Neuron (in vitro differentiated cells): ENCODE data around the gene SHISAL1.

Experiments used
- H2AFZ ChIP-seq: one replicate; pipeline ENCODE4 v1.6.1; 2013; ENCODE audit warnings: low read depth, mild to moderate bottlenecking, inconsistent platforms, low read length, moderate library complexity
- H3K27me3 ChIP-seq: one replicate; pipeline ENCODE4 v1.6.1; 2013; ENCODE audit warnings: low read length; ENCODE audit not compliant: insufficient read depth
- H3K36me3 ChIP-seq: one replicate; pipeline ENCODE4 v1.6.1; 2013; ENCODE audit warnings: low read length; ENCODE audit not compliant: insufficient read depth
- H3K4me1 ChIP-seq: one replicate; pipeline ENCODE4 v1.6.1; 2013; ENCODE audit warnings: low read length; ENCODE audit not compliant: insufficient read depth
- H3K4me3 ChIP-seq: 2 replicates; pipeline ENCODE4 v1.5.1; 2013; ENCODE audit warnings: mild to moderate bottlenecking, low read length, moderate library complexity
- H3K9me3 ChIP-seq: one replicate; pipeline ENCODE4 v1.6.1; 2013; ENCODE audit warnings: low read length

SHISAL1 gene

GRCh38 chr22:44211256-44211945, 101.3 kb downstream of the SHISAL1 start:
- H2AFZ ChIP-seq = no peak overlapping the region
- H3K9me3 ChIP-seq = peaks cover 2% of the 10 kb centered on the region
- no peaks in the 10 kb centered on the region for H3K36me3 ChIP-seq
- no peaks in the 10 kb centered on the region for H3K27me3 ChIP-seq
- no peak overlapping the region for H3K4me3 ChIP-seq
- no peaks in the 10 kb centered on the region for H3K4me1 ChIP-seq

- peaks cover 3% of the 10 kb centered on the region for H3K27me3 ChIP-seq
- no peaks in the 10 kb centered on the region for H3K4me1 ChIP-seq
- peaks cover 2% of the 10 kb centered on the region for H3K9me3 ChIP-seq
- H2AFZ ChIP-seq = no peak overlapping the region
- no peak overlapping the region for H3K4me3 ChIP-seq
- no peaks in the 10 kb centered on the region for H3K36me3 ChIP-seq
These were observed 102.0 kb downstream of the SHISAL1 start for GRCh38 chr22:44210722-44211121.

GRCh38 chr22:44209343-44209742, 103.4 kb downstream of the SHISAL1 start:
- peaks cover 2% of the 10 kb centered on the region for H3K9me3 ChIP-seq
- H3K27me3 ChIP-seq = peaks cover 7% of the 10 kb centered on the region
- H3K36me3 ChIP-seq = no peaks in the 10 kb centered on the region
- H3K4me3 ChIP-seq = no peak overlapping the region
- no peaks in the 10 kb centered on the region for H3K4me1 ChIP-seq
- no peak overlapping the region for H2AFZ ChIP-seq

- H2AFZ ChIP-seq = no peak overlapping the region
These were observed 104.8 kb downstream of the SHISAL1 start for GRCh38 chr22:44207981-44208317.

GRCh38 chr22:44207173-44207980, 105.4 kb downstream of the SHISAL1 start:
- H2AFZ ChIP-seq = no peak overlapping the region
- H3K9me3 ChIP-seq = peaks cover 2% of the 10 kb centered on the region
- no peaks in the 10 kb centered on the region for H3K4me1 ChIP-seq
- no peaks in the 10 kb centered on the region for H3K36me3 ChIP-seq
- no peak overlapping the region for H3K4me3 ChIP-seq
- H3K27me3 ChIP-seq = peaks cover 7% of the 10 kb centered on the region

More at GRCh38 chr22:44207981-44208317, 104.8 kb downstream of the SHISAL1 start:
- peaks cover 2% of the 10 kb centered on the region for H3K9me3 ChIP-seq
- H3K36me3 ChIP-seq = no peaks in the 10 kb centered on the region
- no peak overlapping the region for H3K4me3 ChIP-seq
- peaks cover 7% of the 10 kb centered on the region for H3K27me3 ChIP-seq
- H3K4me1 ChIP-seq = no peaks in the 10 kb centered on the region

GRCh38 chr22:44206696-44207095, 106.1 kb downstream of the SHISAL1 start:
- H3K9me3 ChIP-seq = peaks cover 2% of the 10 kb centered on the region
- H3K4me3 ChIP-seq = no peak overlapping the region
- no peak overlapping the region for H2AFZ ChIP-seq
- peaks cover 8% of the 10 kb centered on the region for H3K27me3 ChIP-seq
- no peaks in the 10 kb centered on the region for H3K4me1 ChIP-seq
- no peaks in the 10 kb centered on the region for H3K36me3 ChIP-seq

- Histone ChIP-seq H3K4me3 (no peak overlapping the region), H3K36me3 (no peaks in the 10 kb centered on the region), H3K27me3 (peaks cover 12% of the 10 kb centered on the region), H2AFZ (no peak overlapping the region), H3K4me1 (no peaks in the 10 kb centered on the region), H3K9me3 (peaks cover 2% of the 10 kb centered on the region)
These were observed 106.5 kb downstream of the SHISAL1 start for GRCh38 chr22:44206330-44206645.

GRCh38 chr22:44205516-44206329, 107.0 kb downstream of the SHISAL1 start:
- Histone ChIP-seq H2AFZ (no peak overlapping the region), H3K4me3 (no peak overlapping the region), H3K9me3 (peaks cover 2% of the 10 kb centered on the region), H3K27me3 (peaks cover 12% of the 10 kb centered on the region), H3K4me1 (no peaks in the 10 kb centered on the region), H3K36me3 (no peaks in the 10 kb centered on the region)

GRCh38 chr22:44204739-44205515, 107.8 kb downstream of the SHISAL1 start:
- Histone ChIP-seq H3K4me3 (no peak overlapping the region), H3K27me3 (peaks cover 16% of the 10 kb centered on the region), H3K4me1 (no peaks in the 10 kb centered on the region), H2AFZ (no peak overlapping the region), H3K36me3 (no peaks in the 10 kb centered on the region), H3K9me3 (peaks cover 2% of the 10 kb centered on the region)

GRCh38 chr22:44203203-44203602, 109.5 kb downstream of the SHISAL1 start:
- no peak overlapping the region for H3K4me3 ChIP-seq
- no peaks in the 10 kb centered on the region for H3K9me3 ChIP-seq
- H3K27me3 ChIP-seq = peaks cover 16% of the 10 kb centered on the region
- no peaks in the 10 kb centered on the region for H3K4me1 ChIP-seq
- H3K36me3 ChIP-seq = no peaks in the 10 kb centered on the region
- H2AFZ ChIP-seq = no peak overlapping the region

- Histone ChIP-seq H3K36me3 (no peaks in the 10 kb centered on the region), H3K4me3 (no peak overlapping the region), H3K27me3 (peaks cover 16% of the 10 kb centered on the region), H3K9me3 (no peaks in the 10 kb centered on the region), H3K4me1 (no peaks in the 10 kb centered on the region), H2AFZ (no peak overlapping the region)
These were observed 110.4 kb downstream of the SHISAL1 start for GRCh38 chr22:44202261-44202789.

- Histone ChIP-seq H2AFZ (no peak overlapping the region), H3K27me3 (peaks cover 16% of the 10 kb centered on the region), H3K36me3 (no peaks in the 10 kb centered on the region), H3K4me1 (no peaks in the 10 kb centered on the region), H3K4me3 (no peak overlapping the region), H3K9me3 (no peaks in the 10 kb centered on the region)
These were observed 111.1 kb downstream of the SHISAL1 start for GRCh38 chr22:44201665-44202064.
